ENCODE measurements around the gene SRRM1. TPM values are rescaled to one million over a fixed set of nuclear protein-coding genes. Genes with fewer than 3 reads are reported as not detected.
"Not testable (repeated sequence)": the region's sequence is repeated elsewhere in the genome, so short reads cannot be mapped to it uniquely, and the experiment has no call there.

Gene SRRM1
- polyA plus RNA-seq, 3 donors = 132 to 184 (median 158) TPM

DNA sequence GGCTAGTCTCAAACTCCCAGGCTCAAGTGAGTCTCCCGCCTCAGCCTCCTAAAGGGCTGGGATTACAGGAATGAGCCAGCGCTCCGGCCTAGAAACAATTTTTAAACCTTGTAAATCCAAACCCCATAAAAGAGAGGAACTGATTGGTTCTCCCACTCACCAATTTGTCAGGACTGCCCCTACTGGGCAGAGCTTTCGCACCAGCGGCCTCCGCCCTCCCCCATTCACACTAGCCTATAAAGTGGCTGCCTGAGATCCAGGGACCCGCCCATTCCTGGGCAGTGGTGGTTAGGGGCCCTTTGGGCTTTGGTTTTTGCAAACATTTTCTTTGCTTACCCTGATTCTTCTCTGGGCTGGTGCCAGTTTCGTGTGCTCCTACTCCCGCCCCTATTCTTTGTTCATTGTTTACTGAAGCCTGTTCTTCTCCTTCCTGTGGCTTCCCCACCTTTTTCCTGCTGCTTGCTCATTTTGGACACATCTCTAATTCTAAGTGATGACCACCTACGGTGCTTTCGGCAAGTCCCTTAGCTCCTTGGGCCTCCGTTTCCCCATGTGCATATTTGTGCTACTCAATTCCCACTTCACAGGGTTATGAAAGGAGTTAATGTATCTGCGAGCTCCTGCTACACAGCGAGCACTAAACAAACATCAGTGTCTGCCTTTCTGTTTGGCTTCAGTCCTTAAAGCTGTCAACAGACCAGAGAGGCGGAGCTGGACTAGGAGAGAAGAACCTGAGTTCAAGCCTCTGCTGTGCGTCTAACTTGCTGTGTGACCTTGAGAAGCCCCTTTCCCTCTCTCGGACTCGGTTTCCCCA lies 62.4 kb downstream of the SRRM1 start:
- DNase-seq (ENCODE audit: extremely low read depth in 1 of 11, low read depth in 9 of 11, low spot score in 4 of 11) = peak in 10 of 11 donors; percentile 53 to 78 (median 68)

DNA sequence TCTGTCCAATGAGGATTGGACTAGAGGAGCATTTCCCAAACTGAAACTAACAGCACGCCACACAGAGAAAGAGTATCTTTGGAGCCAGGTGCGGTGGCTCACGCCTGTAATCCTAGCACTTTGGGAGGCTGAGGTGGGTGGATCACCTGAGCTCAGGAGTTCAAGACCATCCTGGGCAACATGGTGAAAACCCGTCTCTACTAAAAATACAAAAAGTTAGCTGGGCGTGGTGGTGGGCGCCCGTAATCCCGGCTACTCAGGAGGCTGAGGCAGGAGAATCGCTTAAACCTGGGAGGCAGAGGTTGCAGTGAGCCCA lies 62.9 kb downstream of the SRRM1 start:
- not testable (repeated sequence) for DNase-seq (ENCODE audit: extremely low read depth in 1 of 11, low read depth in 9 of 11, low spot score in 4 of 11)

DNA sequence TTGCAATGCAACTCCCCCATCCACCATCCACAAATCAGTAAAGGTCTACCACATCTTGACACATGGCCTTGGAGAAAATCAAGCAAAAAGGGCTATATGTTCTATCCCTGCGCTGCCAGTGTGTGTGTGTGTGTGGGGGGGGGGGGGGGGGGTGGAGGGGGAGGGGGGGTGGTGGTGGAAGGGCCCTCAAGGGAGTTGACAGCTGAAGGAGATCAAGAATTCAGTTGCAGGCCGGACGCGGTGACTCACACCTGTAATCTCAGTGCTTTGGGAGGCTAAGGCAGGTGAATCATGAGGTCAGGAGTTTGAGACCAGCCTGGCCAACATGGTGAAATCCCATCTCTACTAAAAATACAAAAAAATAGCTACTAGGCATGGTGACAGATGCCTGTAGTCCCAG lies 64.6 kb downstream of the SRRM1 start:
- DNase-seq (ENCODE audit: extremely low read depth in 1 of 11, low read depth in 9 of 11, low spot score in 4 of 11) = no peak

GRCh38 chr1:24708938-24709337 lies 65.8 kb downstream of the SRRM1 start:
- no peak for DNase-seq (ENCODE audit: extremely low read depth in 1 of 11, low read depth in 9 of 11, low spot score in 4 of 11)

DNA sequence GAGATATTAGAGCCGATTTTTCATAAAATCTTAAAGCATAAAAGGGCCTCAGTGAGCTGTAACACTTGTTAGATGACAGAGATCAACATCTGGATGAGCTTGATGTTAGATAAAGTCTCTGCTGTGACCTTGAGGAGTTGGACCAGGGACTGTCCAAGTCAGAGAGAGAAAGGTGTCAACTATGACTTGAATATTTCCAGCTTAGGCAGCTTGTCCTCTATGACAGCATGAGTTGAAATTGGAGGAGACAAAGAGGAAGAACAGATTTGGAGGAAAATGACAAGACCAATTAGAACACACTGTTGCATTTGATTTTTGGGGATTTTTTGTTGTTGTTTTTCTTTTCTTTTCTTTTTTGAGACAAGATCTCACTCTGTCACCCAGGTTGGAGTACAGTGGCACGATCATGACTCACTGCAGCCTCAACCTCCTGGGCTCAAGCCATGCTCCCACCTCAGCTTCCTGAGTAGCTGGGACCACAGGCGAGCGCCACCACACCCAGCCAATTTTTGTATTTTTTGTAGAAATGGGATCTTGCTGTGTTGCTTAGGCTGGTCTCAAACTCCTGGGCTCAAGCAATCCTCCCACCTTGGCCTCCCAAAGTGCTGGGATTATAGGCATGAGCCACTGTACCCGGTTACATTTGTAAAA lies 66.8 kb downstream of the SRRM1 start:
- DNase-seq (ENCODE audit: extremely low read depth in 1 of 11, low read depth in 9 of 11, low spot score in 4 of 11) = no peak

DNA sequence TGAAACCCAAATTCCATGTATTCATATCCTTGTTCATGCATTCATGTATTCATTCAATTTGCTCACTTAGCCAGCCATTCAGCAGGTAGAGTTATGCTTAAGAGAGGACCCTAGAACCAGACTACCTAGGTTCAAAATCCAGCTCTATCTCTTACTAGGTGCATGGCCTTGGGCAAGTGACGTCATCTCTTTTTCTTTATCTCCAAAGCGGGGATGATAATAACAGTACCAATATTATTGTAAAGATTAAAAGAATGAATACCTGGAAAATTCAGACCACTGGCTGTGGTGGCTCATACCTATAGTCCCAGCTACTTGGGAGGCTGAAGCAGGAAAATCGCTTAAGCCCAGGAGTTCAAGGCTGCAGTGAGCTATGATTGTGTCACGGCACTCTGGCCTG lies 68.2 kb downstream of the SRRM1 start:
- DNase-seq (ENCODE audit: extremely low read depth in 1 of 11, low read depth in 9 of 11, low spot score in 4 of 11) = no peak

GRCh38 chr1:24713176-24713575 lies 70.1 kb downstream of the SRRM1 start:
- no peak for DNase-seq (ENCODE audit: extremely low read depth in 1 of 11, low read depth in 9 of 11, low spot score in 4 of 11)

GRCh38 chr1:24713736-24714135 lies 70.6 kb downstream of the SRRM1 start:
- no peak for DNase-seq (ENCODE audit: extremely low read depth in 1 of 11, low read depth in 9 of 11, low spot score in 4 of 11)

DNA sequence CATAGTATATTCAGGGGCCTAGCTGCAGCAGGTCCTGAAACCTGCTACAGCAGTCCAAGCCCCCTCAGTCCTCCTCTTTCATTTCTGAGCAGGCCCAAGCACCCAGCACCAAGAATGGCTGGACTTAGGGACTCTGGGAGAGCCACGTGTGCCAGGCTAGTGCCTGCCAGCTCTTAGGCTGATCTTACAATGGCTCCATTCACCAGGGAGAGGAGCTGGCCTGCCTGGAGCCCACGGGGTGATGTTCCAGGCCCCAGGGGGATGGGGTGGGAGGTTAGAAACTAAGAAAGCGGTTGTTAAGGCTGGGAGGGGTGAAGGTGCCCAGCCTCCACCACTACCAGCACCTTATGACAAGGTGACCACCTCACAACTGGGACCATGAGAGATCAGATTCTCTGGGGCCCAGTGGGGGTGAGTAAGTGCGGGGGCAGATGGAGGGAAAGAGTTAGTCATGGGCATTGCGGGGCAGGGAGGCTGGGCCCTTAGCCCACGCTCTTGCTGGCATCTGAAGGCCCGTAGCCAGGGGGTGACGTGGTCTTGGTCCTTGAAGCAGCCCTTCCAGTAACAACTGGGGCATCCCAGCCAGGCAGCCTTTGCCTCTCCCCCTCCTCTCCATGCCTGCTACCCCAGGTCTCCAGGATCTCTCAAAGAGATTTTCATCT lies 71.9 kb downstream of the SRRM1 start:
- no peak for DNase-seq (ENCODE audit: extremely low read depth in 1 of 11, low read depth in 9 of 11, low spot score in 4 of 11)

- DNase-seq (ENCODE audit: extremely low read depth in 1 of 11, low read depth in 9 of 11, low spot score in 4 of 11) = no peak
Observed at GRCh38 chr1:24715658-24716057, 72.6 kb downstream of the SRRM1 start.

DNA sequence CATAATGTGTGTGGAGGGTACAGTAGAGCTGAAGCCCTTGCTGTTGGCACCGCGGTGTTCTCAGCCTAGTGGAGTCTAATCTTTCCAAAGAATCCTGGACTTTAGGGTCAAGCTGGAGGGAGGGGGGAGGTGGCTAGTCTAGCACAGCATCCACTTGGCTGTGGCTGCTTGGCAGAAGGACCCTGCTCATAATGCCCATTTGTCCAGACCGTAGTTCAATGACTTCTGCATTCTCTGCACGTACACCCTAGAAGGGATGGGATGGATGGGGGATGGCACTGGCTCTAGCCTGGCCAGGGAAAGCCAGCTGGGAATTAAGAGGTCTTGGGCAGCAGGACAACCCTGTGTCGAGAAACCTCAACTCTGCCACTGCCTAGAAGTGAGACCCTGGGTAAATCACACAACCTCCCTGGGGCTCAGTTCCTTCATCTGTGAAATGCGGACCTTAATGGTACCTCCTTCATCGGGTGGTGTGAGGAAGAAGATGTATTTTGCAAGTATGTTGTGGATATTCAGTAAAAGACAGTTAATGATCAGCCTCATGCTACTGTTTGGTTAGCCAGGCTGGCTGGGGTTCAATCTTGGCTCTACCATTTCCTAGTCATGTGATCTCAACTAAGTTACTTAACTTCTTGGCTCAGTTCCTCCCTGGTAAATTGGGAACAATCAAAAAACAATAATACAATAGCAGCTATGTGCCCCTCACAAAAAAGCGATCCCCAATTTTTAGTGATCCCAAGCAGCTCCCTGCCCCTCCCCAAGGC lies 75.0 kb downstream of the SRRM1 start:
- no peak for DNase-seq (ENCODE audit: extremely low read depth in 1 of 11, low read depth in 9 of 11, low spot score in 4 of 11)

GRCh38 chr1:24720152-24720551 lies 77.0 kb downstream of the SRRM1 start:
- no peak for DNase-seq (ENCODE audit: extremely low read depth in 1 of 11, low read depth in 9 of 11, low spot score in 4 of 11)

- DNase-seq (ENCODE audit: extremely low read depth in 1 of 11, low read depth in 9 of 11, low spot score in 4 of 11) = no peak
Observed at GRCh38 chr1:24721533-24721932, 78.4 kb downstream of the SRRM1 start.

- not testable (repeated sequence) for DNase-seq (ENCODE audit: extremely low read depth in 1 of 11, low read depth in 9 of 11, low spot score in 4 of 11)
Observed at GRCh38 chr1:24722073-24723035, 79.3 kb downstream of the SRRM1 start.

Other genes with a start within 250 kb of the SRRM1 start
- gene STPG1, start 229.5 kb upstream of the SRRM1 start, polyA plus RNA-seq (ENCODE audit: insufficient read length in 3 of 3) = 10 to 100 TPM; 10.6 to 12.1 (median 11.8) TPM
- gene NIPAL3, start 227.5 kb upstream of the SRRM1 start, polyA plus RNA-seq (ENCODE audit: insufficient read length in 3 of 3) = 10 to 100 TPM; 19.5 to 22.3 (median 21.3) TPM
- 10 to 100 TPM in 2 of 3 donors, 1 to 10 TPM in 1; 9.5 to 12.2 (median 10.8) TPM for gene RCAN3, start 140.5 kb upstream of the SRRM1 start, polyA plus RNA-seq (ENCODE audit: insufficient read length in 3 of 3)
- gene NCMAP, start 87.2 kb upstream of the SRRM1 start, polyA plus RNA-seq (ENCODE audit: insufficient read length in 3 of 3) = under 1 TPM; 0.39 to 0.85 (median 0.62) TPM
- 100 to 1,000 TPM; 184 to 211 (median 185) TPM for gene CLIC4, start 102.1 kb downstream of the SRRM1 start, polyA plus RNA-seq (ENCODE audit: insufficient read length in 3 of 3)